Measurements from ENCODE around the gene NPLOC4.

Gene NPLOC4

GRCh38 chr17:81547614-81547982 lies 89.3 kb downstream of the NPLOC4 start:
- TF ChIP-seq CTCF (conservative IDR thresholded peaks at IDR 0.05; ENCODE audit: low read length) = no peak
- TF ChIP-seq EZH2phosphoT487 (IDR thresholded peaks at IDR 0.05; ENCODE audit: borderline replicate concordance) = no peak
- no peaks in the 10 kb centered on the region for H3K27me3 ChIP-seq (ENCODE audit: insufficient read depth, low read length, poor library complexity, severe bottlenecking)
- H3K4me1 ChIP-seq (ENCODE audit: insufficient read depth, low read length, poor library complexity, severe bottlenecking) = peaks cover 24% of the 10 kb centered on the region
- peaks cover 2% of the 10 kb centered on the region; the same call in 1 of the 2 replicates for H3F3A ChIP-seq (ENCODE audit: low read depth)
- no peak overlapping the region for H3K4me2 ChIP-seq (ENCODE audit: low read depth, low read length, poor library complexity, severe bottlenecking)
- peaks cover 18% of the 10 kb centered on the region for H4K20me1 ChIP-seq (ENCODE audit: insufficient read depth, low read length, poor library complexity, severe bottlenecking)
- H3K9me3 ChIP-seq (ENCODE audit: insufficient read depth, low read depth, low read length) = no peaks in the 10 kb centered on the region
- H2AFZ ChIP-seq (ENCODE audit: low read length) = no peak overlapping the region
- H3K4me3 ChIP-seq (ENCODE audit: low read length, poor library complexity, severe bottlenecking) = no peak overlapping the region
- no peaks in the 10 kb centered on the region for H3K9me2 ChIP-seq (replicated peaks; ENCODE audit: low read depth, low read length)
- H3K9ac ChIP-seq (ENCODE audit: low read depth, low read length, poor library complexity, severe bottlenecking) = no peak overlapping the region
- peaks cover 33% of the 10 kb centered on the region for H3K79me2 ChIP-seq (ENCODE audit: insufficient read depth, low read length)
- peaks cover 30% of the 10 kb centered on the region; the same call in 1 of the 2 replicates for H3K36me3 ChIP-seq (ENCODE audit: insufficient read depth, low read length)

GRCh38 chr17:81546906-81547613 lies 89.9 kb downstream of the NPLOC4 start:
- Histone ChIP-seq H2AFZ (ENCODE audit: low read length) (no peak overlapping the region), H3K9me3 (ENCODE audit: insufficient read depth, low read depth, low read length) (no peaks in the 10 kb centered on the region), H3K36me3 (ENCODE audit: insufficient read depth, low read length) (peaks cover 30% of the 10 kb centered on the region; the same call in 1 of the 2 replicates), H3K4me3 (ENCODE audit: low read length, poor library complexity, severe bottlenecking) (no peak overlapping the region), H3K4me1 (ENCODE audit: insufficient read depth, low read length, poor library complexity, severe bottlenecking) (peaks cover 24% of the 10 kb centered on the region), H3K79me2 (ENCODE audit: insufficient read depth, low read length) (peaks cover 32% of the 10 kb centered on the region), H3K4me2 (ENCODE audit: low read depth, low read length, poor library complexity, severe bottlenecking) (no peak overlapping the region), H3K27me3 (ENCODE audit: insufficient read depth, low read length, poor library complexity, severe bottlenecking) (no peaks in the 10 kb centered on the region), H4K20me1 (ENCODE audit: insufficient read depth, low read length, poor library complexity, severe bottlenecking) (peaks cover 15% of the 10 kb centered on the region), H3K9me2 (replicated peaks; ENCODE audit: low read depth, low read length) (no peaks in the 10 kb centered on the region), H3K9ac (ENCODE audit: low read depth, low read length, poor library complexity, severe bottlenecking) (no peak overlapping the region), H3F3A (ENCODE audit: low read depth) (no peaks in the 10 kb centered on the region)
- no peak for TF ChIP-seq CTCF (conservative IDR thresholded peaks at IDR 0.05; ENCODE audit: low read length)
- TF ChIP-seq EZH2phosphoT487 (IDR thresholded peaks at IDR 0.05; ENCODE audit: borderline replicate concordance) = no peak

- H3K4me3 ChIP-seq (ENCODE audit: low read length, poor library complexity, severe bottlenecking) = no peak overlapping the region
- H3K36me3 ChIP-seq (ENCODE audit: insufficient read depth, low read length) = peaks cover 31% of the 10 kb centered on the region; the same call in 1 of the 2 replicates
Observed at GRCh38 chr17:81545160-81545949, 91.6 kb downstream of the NPLOC4 start.

More at GRCh38 chr17:81545160-81545949, 91.6 kb downstream of the NPLOC4 start:
- H3K9ac ChIP-seq (ENCODE audit: low read depth, low read length, poor library complexity, severe bottlenecking) = no peak overlapping the region
- H3K9me3 ChIP-seq (ENCODE audit: insufficient read depth, low read depth, low read length) = no peaks in the 10 kb centered on the region
- no peaks in the 10 kb centered on the region for H3K9me2 ChIP-seq (replicated peaks; ENCODE audit: low read depth, low read length)
- H3K4me1 ChIP-seq (ENCODE audit: insufficient read depth, low read length, poor library complexity, severe bottlenecking) = peaks cover 10% of the 10 kb centered on the region
- H3K79me2 ChIP-seq (ENCODE audit: insufficient read depth, low read length) = peaks cover 15% of the 10 kb centered on the region
- H3K4me2 ChIP-seq (ENCODE audit: low read depth, low read length, poor library complexity, severe bottlenecking) = no peak overlapping the region
- no peak for TF ChIP-seq EZH2phosphoT487 (IDR thresholded peaks at IDR 0.05; ENCODE audit: borderline replicate concordance)
- no peak for TF ChIP-seq CTCF (conservative IDR thresholded peaks at IDR 0.05; ENCODE audit: low read length)
- no peak overlapping the region for H2AFZ ChIP-seq (ENCODE audit: low read length)
- H4K20me1 ChIP-seq (ENCODE audit: insufficient read depth, low read length, poor library complexity, severe bottlenecking) = no peaks in the 10 kb centered on the region
- H3K27me3 ChIP-seq (ENCODE audit: insufficient read depth, low read length, poor library complexity, severe bottlenecking) = no peaks in the 10 kb centered on the region
- H3F3A ChIP-seq (ENCODE audit: low read depth) = no peaks in the 10 kb centered on the region

Data from Loucy (cell line).